Suprapubic skin (tissue), 4 donors: ENCODE results near the gene CCDC167. TPM values are rescaled to one million over a fixed set of nuclear protein-coding genes. Genes with fewer than 3 reads are reported as not detected.
"Not testable (repeated sequence)": the region's sequence is repeated elsewhere in the genome, so short reads cannot be mapped to it uniquely, and the experiment has no call there.

Experiments used
- DNase-seq, 2 donors: peaks; one replicate each; pipeline ENCODE4 v3.0.0-alpha.2; 2019; ENCODE audit warnings: low spot score in 2 of 2
- H3K27ac ChIP-seq: fragments of 200-600 bp; sonication (generic); one replicate; pipeline ENCODE4 v1.5.1; 2019
- H3K27me3 ChIP-seq: fragments of 200-600 bp; sonication (generic); one replicate; pipeline ENCODE4 v1.5.1; 2019
- H3K36me3 ChIP-seq: fragments of 200-600 bp; sonication (generic); one replicate; pipeline ENCODE4 v1.5.1; 2019
- H3K4me1 ChIP-seq: fragments of 200-600 bp; sonication (generic); one replicate; pipeline ENCODE4 v1.5.1; 2019
- H3K4me3 ChIP-seq: fragments of 200-600 bp; sonication (generic); one replicate; pipeline ENCODE4 v1.5.1; 2019; ENCODE audit warnings: mild to moderate bottlenecking
- H3K9me3 ChIP-seq: fragments of 200-600 bp; sonication (generic); one replicate; pipeline ENCODE4 v1.5.1; 2019
- EP300 ChIP-seq: sonication (generic); formaldehyde crosslinking; IDR thresholded peaks from one replicate; pipeline ENCODE4 v1.6.1; 2017; ENCODE audit warnings: antibody characterized with exemption
- POLR2A ChIP-seq, 2 donors: fragments of 450-650 bp; IDR thresholded peaks; one replicate each; pipeline ENCODE4 v1.6.1; 2017; ENCODE audit warnings: antibody characterized with exemption in 2 of 2, mild to moderate bottlenecking in 2 of 2, moderate library complexity in 2 of 2
- POLR2AphosphoS5 ChIP-seq, 3 donors: sonication (generic); formaldehyde crosslinking; IDR thresholded peaks; one replicate each; pipeline ENCODE4 v1.6.1; 2017; ENCODE audit warnings: antibody characterized with exemption in 3 of 3
- WGBS: methylation state at CpG from one replicate; pipeline ENCODE4 v1.1.5; 2018; 5-methylcytosine and 5-hydroxymethylcytosine counted together
- total RNA-seq, 4 donors: library from RNA; depleted of rRNA; stranded (reverse); fragments of >200 nt; gene quantifications; one replicate each; pipeline ENCODE4 v1.1.0, GENCODE V29; 2016
- TF ChIP-seq, protein P1 (sequence below), 2 donors: fragments of 200-600 bp in 1 of 2; fragments of 450-650 bp in 1 of 2; sonication (generic) in 1 of 2; IDR thresholded peaks; one replicate each; pipeline ENCODE4 v1.5.1; 2016 to 2019; ENCODE audit warnings: antibody characterized with exemption in 2 of 2, mild to moderate bottlenecking in 1 of 2, moderate library complexity in 1 of 2

CCDC167 gene
- total RNA-seq, 4 donors from 2014 or later = 16.3 to 31.3 (median 25.1) TPM

DNA sequence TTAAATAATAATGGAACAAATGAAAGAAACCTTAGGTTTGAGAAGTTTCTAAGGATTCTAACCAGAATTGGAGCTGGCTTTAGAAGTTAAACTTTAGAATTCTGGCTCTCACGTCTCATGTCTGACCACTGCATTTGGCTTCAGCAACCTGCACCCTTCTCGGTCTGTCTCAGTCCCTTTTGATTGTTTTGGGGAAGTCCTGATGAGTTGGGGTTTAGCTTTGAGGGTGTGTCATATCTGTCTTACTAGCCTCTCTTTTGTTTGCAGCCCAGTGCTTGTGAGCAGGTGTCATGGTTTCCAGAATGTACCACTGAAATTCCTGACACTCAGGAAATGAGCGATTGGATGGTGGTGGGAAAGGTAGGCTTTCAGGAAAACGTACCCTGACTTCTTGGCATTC is 49.7 kb downstream of the CCDC167 start:
- WGBS = 84% methylated on average over 4 of the region's 4 CpGs
- TF ChIP-seq POLR2A (IDR thresholded peaks at IDR 0.05) (no peak), POLR2AphosphoS5 (IDR thresholded peaks at IDR 0.05) (no peak), EP300 (no peak)
- TF ChIP-seq, protein P1, sequence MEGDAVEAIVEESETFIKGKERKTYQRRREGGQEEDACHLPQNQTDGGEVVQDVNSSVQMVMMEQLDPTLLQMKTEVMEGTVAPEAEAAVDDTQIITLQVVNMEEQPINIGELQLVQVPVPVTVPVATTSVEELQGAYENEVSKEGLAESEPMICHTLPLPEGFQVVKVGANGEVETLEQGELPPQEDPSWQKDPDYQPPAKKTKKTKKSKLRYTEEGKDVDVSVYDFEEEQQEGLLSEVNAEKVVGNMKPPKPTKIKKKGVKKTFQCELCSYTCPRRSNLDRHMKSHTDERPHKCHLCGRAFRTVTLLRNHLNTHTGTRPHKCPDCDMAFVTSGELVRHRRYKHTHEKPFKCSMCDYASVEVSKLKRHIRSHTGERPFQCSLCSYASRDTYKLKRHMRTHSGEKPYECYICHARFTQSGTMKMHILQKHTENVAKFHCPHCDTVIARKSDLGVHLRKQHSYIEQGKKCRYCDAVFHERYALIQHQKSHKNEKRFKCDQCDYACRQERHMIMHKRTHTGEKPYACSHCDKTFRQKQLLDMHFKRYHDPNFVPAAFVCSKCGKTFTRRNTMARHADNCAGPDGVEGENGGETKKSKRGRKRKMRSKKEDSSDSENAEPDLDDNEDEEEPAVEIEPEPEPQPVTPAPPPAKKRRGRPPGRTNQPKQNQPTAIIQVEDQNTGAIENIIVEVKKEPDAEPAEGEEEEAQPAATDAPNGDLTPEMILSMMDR (IDR thresholded peaks at IDR 0.05) = no peak
- H3K9me3 ChIP-seq = no peaks in the 10 kb centered on the region
- H3K36me3 ChIP-seq = peaks cover 85% of the 10 kb centered on the region
- DNase-seq = no peak
- no peaks in the 10 kb centered on the region for H3K27me3 ChIP-seq
- H3K27ac ChIP-seq = no peak overlapping the region
- no peaks in the 10 kb centered on the region for H3K4me1 ChIP-seq
- H3K4me3 ChIP-seq = no peak overlapping the region

DNA sequence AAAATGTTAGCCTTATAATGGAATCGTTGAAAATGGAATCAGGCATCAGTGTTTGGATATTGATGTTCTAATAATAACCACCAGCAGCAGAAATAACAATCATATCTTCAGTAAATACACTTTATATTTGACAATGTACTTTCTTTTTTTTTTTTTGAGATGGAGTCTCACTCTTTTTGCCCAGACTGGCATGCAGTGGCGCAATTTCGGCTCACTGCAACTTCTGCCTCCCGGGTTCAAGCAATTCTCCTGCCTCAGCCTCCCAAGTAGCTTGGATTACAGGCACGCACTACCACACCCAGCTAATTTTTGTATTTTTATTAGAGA is 56.5 kb downstream of the CCDC167 start:
- not testable (repeated sequence) for H3K27me3 ChIP-seq, H3K9me3 ChIP-seq, H3K4me1 ChIP-seq, H3K27ac ChIP-seq, DNase-seq
- H3K4me3 ChIP-seq = peak overlapping the region; percentile 20
- peaks cover 56% of the 10 kb centered on the region for H3K36me3 ChIP-seq
- WGBS = 76% methylated on average over 5 of the region's 5 CpGs

DNA sequence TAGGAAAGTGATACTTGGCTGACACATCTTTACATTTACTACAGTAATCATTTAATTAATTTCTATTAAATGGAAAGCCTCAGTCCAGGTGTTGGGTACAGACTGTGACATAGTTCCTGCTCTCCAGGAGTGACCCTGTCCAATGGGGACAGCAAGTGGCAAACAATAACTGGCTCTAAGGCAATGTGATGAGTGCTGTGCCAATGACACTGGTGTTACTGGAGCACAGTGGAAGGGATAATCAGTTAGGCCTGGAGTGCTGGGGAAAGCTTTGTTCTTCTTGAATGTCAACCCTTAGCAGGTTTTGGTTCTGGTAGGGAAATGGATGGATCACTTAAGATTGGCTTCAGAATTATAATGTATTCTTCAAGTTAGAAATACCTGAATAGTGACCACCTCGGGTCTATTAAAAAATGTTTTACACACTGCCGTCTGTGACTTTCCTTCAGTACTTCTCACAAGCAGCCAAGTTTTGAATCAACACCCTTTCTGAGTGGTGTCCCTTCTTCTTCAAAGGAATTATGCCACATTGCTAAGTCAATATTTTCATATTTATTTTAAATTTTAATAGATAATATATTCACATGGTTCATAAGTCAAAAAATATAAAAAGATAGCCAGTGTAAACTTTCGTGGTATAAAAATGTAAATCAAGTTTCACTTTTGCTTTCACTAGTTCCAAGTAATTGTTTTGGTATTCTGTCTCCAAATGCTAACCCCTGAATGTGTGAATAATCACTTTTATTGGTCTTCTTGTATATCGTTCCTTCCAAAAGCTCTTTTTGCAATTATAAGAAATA is 57.1 kb downstream of the CCDC167 start:
- Histone ChIP-seq H3K9me3 (no peaks in the 10 kb centered on the region), H3K36me3 (peaks cover 55% of the 10 kb centered on the region), H3K27ac (no peak overlapping the region), H3K4me3 (peak overlapping the region; percentile 20), H3K4me1 (peaks cover 7% of the 10 kb centered on the region), H3K27me3 (no peaks in the 10 kb centered on the region)
- 23% methylated on average over 4 of the region's 4 CpGs for WGBS
- TF ChIP-seq POLR2A (IDR thresholded peaks at IDR 0.05) (no peak), EP300 (no peak), POLR2AphosphoS5 (IDR thresholded peaks at IDR 0.05) (no peak)
- TF ChIP-seq, protein P1 (IDR thresholded peaks at IDR 0.05) = no peak
- no peak for DNase-seq

DNA sequence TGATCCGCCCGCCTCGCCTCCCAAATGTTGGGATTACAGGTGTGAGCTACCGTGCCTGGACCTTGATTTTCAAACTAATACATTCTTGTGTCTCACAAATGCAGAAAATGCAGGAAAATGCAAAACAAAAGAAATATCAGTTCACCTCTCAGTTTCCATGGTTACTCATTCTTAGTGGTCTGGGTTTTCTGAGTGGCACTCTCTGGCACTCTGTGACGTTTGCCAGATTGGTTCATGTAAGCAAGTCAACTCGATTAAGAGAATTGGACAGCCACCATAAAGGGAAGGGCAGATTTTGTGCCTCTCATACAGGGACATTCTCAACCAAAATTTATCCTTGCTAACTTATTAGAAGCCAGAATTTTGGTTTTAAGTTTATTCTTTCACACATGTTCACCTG is 58.0 kb downstream of the CCDC167 start:
- Histone ChIP-seq H3K4me3 (no peak overlapping the region), H3K4me1 (peaks cover 7% of the 10 kb centered on the region), H3K27ac (no peak overlapping the region), H3K36me3 (peaks cover 51% of the 10 kb centered on the region), H3K9me3 (no peaks in the 10 kb centered on the region), H3K27me3 (no peaks in the 10 kb centered on the region)
- no peak for DNase-seq
- 76% methylated on average over 6 of the region's 6 CpGs for WGBS
- no peak for TF ChIP-seq POLR2AphosphoS5 (IDR thresholded peaks at IDR 0.05)
- no peak for TF ChIP-seq POLR2A (IDR thresholded peaks at IDR 0.05)
- TF ChIP-seq, protein P1 (IDR thresholded peaks at IDR 0.05) = no peak
- no peak for TF ChIP-seq EP300

DNA sequence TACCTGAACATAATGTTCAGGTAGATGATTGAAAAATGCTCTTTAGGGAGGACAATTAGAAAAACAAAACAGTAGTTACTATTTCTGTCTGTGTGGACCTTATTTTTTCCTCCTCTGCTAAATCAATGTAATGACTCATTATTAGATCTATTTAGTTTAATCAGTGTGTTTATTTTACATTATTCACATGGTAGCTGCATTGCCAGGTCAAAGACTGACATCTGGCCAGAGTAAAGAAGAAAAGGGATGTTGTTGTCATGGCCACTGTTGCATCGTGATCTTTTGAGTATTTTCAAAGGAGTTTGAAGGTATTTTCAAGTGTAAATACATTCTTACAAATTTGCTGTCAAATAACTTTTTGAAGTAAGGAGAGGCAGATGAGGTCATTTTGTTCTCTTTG is 60.8 kb downstream of the CCDC167 start:
- TF ChIP-seq POLR2AphosphoS5 (IDR thresholded peaks at IDR 0.05) (no peak), POLR2A (IDR thresholded peaks at IDR 0.05) (no peak), EP300 (no peak)
- TF ChIP-seq, protein P1 (IDR thresholded peaks at IDR 0.05) = no peak
- peaks cover 21% of the 10 kb centered on the region for H3K4me1 ChIP-seq
- WGBS = 76% methylated on average over 1 of the region's 1 CpG
- H3K4me3 ChIP-seq = no peak overlapping the region
- H3K27ac ChIP-seq = no peak overlapping the region
- peaks cover 39% of the 10 kb centered on the region for H3K36me3 ChIP-seq
- H3K27me3 ChIP-seq = no peaks in the 10 kb centered on the region
- DNase-seq = no peak
- H3K9me3 ChIP-seq = no peaks in the 10 kb centered on the region

DNA sequence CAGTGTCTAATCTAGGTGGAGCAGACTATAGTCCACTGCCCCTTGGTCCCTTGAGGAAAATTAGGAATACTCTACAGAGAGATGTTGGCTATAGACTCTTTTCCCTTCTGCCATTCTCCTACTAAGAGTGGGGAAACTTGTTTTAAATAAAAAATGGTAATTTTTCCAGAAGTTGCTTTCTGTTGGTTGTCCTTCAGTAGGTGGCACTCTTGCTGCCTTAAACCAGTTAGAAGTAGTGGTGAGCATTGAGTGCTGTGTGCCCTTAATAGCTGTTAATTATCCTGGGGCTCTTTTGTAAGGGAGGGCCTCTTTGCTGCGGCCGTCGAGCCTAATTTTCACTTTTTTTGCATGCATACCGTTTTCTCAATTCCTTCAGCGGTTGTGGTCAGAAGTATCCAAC is 63.9 kb downstream of the CCDC167 start:
- Histone ChIP-seq H3K4me3 (no peak overlapping the region), H3K27me3 (no peaks in the 10 kb centered on the region), H3K4me1 (peaks cover 23% of the 10 kb centered on the region), H3K27ac (no peak overlapping the region), H3K9me3 (no peaks in the 10 kb centered on the region), H3K36me3 (peaks cover 32% of the 10 kb centered on the region)
- TF ChIP-seq, protein P1 (IDR thresholded peaks at IDR 0.05) = no peak
- TF ChIP-seq POLR2AphosphoS5 (IDR thresholded peaks at IDR 0.05) (no peak), POLR2A (IDR thresholded peaks at IDR 0.05) (no peak), EP300 (no peak)
- no peak for DNase-seq
- 80% methylated on average over 5 of the region's 5 CpGs for WGBS
